ENCODE results near the gene PRUNE1.

Gene PRUNE1

DNA sequence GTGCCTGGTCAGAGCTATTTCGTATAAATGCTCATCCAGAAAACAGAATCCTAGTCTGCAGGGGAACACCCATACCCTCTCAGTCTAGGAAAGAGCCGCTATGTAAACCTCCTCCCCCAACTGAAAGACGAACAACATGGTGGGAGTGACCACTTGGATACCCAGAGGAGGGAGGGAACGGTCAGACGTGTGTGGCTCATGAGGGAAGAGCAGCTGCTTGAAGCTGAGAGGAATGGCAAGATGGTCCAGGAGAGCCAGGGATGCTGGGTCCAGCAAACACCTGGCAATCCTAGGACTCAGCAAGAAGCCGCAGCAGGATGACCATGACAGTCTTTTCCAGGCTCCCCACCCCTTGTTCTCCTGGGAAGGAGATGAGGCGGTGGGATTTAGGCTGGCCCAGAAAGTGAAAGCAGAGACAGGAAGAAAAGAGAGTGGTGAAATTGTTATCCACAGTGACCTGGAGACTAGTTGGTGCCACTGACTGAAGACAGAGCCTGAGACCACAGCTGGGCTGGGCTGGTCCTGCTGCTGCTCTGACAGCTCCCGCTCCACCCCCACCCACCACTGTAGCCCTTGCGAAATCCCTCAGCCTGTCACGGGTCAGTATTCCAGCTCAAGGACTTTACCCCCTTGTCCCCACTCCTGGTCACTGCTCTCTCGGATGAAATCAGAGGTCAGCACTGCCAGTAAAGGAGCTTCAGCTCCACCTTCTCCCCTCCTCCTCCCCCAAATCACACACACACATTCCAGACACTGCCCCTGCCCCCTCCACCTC is 37.3 kb upstream of the PRUNE1 start:
- TF ChIP-seq MYC (IDR thresholded peaks at IDR 0.05; ENCODE audit: low read depth, low read length) (no peak), MAX (IDR thresholded peaks at IDR 0.05; ENCODE audit: low read depth, low read length) (no peak), POLR2A (IDR thresholded peaks at IDR 0.05; ENCODE audit: extremely low read depth, insufficient read length) (no peak)
- TF ChIP-seq, protein P1, sequence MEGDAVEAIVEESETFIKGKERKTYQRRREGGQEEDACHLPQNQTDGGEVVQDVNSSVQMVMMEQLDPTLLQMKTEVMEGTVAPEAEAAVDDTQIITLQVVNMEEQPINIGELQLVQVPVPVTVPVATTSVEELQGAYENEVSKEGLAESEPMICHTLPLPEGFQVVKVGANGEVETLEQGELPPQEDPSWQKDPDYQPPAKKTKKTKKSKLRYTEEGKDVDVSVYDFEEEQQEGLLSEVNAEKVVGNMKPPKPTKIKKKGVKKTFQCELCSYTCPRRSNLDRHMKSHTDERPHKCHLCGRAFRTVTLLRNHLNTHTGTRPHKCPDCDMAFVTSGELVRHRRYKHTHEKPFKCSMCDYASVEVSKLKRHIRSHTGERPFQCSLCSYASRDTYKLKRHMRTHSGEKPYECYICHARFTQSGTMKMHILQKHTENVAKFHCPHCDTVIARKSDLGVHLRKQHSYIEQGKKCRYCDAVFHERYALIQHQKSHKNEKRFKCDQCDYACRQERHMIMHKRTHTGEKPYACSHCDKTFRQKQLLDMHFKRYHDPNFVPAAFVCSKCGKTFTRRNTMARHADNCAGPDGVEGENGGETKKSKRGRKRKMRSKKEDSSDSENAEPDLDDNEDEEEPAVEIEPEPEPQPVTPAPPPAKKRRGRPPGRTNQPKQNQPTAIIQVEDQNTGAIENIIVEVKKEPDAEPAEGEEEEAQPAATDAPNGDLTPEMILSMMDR (IDR thresholded peaks at IDR 0.05; ENCODE audit: low read depth, low read length): no peak
- peak overlapping the region; percentile 28 for H3K4me3 ChIP-seq (ENCODE audit: low read depth, low read length)
- DNase-seq (ENCODE audit: low read depth): peak; percentile 55

DNA sequence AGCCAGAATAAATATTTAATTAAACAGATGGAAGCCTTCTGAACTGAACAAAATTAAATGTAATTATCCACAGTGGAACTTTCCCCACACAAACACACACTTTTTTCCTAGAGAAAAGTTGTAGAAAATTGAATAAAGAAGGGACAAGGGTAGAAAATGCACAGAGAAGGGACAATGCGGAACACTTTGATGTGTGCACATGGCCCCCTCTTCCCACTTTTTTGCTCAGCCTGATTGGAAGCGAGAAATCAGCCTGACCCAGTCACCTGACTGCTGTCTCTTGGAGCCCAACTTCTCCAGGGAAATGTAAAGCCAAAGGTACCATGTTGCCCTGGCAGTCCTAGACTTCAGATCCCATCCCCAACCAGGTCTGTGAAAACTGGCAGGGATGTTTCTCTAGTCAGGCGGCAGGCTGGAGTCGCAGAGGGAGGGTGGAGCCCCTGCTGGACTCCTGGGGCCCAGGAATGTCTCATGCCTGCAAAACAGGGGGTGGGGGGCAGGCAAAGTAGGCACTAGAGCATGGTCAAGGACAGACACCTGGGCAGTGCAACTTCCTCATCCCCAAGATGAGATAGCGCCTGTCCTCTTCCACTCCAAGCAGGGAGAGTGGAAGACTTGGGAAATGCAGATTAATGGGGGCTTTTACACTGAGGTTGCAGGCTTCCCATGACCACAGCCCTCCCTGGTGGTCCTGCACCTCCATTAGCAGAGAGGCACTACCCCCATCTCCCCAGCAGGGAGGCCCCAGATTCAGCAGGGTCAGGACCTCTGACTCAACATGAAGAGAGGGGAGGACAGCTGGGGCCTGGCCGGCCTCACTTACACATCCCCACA is 36.4 kb upstream of the PRUNE1 start:
- DNase-seq (ENCODE audit: low read depth): peak; percentile 42
- peak overlapping the region; percentile 93 for H3K4me3 ChIP-seq (ENCODE audit: low read depth, low read length)
- no peak for TF ChIP-seq MAX (IDR thresholded peaks at IDR 0.05; ENCODE audit: low read depth, low read length)
- no peak for TF ChIP-seq MYC (IDR thresholded peaks at IDR 0.05; ENCODE audit: low read depth, low read length)
- TF ChIP-seq POLR2A (IDR thresholded peaks at IDR 0.05; ENCODE audit: extremely low read depth, insufficient read length): no peak
- TF ChIP-seq, protein P1 (IDR thresholded peaks at IDR 0.05; ENCODE audit: low read depth, low read length): no peak

- peak overlapping the region; percentile 93 for H3K4me3 ChIP-seq (ENCODE audit: low read depth, low read length)
- TF ChIP-seq, protein P1 (IDR thresholded peaks at IDR 0.05; ENCODE audit: low read depth, low read length): no peak
- TF ChIP-seq MYC (IDR thresholded peaks at IDR 0.05; ENCODE audit: low read depth, low read length) (no peak), POLR2A (IDR thresholded peaks at IDR 0.05; ENCODE audit: extremely low read depth, insufficient read length) (no peak), MAX (IDR thresholded peaks at IDR 0.05; ENCODE audit: low read depth, low read length) (no peak)
- DNase-seq (ENCODE audit: low read depth): no peak
Measured at GRCh38 chr1:150972417-150972940, 35.8 kb upstream of the PRUNE1 start.

DNA sequence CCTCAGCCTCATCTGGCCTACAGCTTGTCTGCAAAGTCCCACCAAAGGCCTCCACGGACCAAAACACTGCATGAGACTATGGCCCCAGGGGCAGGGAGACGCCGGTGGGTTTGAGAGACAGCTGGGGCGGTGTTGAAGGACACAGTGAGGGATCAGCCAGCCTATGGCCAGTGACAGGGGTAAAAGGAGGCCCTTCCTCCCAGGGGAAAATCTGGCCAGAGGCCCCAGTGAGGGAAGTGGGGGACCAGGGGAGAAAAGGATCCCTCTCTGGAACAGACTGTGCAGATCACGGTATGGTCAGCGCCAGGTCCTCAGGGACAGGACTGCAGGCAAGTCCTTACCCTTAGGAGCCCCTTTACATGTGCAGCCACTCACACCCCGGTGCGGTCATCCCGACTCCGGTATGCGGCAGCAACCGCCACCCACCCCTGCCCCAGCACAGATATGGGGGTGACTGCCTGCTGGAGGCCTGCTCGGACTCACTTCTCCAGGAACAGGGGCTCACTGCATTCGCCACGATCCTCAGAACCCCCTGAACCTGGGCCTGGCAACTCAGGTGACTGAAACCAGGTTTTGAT is 34.9 kb upstream of the PRUNE1 start:
- 0 out of 2 replicates have a peak, but pooled peaks have one; percentile 8 for TF ChIP-seq MYC (IDR thresholded peaks at IDR 0.05; ENCODE audit: low read depth, low read length)
- no peak for TF ChIP-seq POLR2A (IDR thresholded peaks at IDR 0.05; ENCODE audit: extremely low read depth, insufficient read length)
- no peak for TF ChIP-seq MAX (IDR thresholded peaks at IDR 0.05; ENCODE audit: low read depth, low read length)
- peak; percentile 50 for DNase-seq (ENCODE audit: low read depth)
- H3K4me3 ChIP-seq (ENCODE audit: low read depth, low read length): peak overlapping the region; percentile 93

DNA sequence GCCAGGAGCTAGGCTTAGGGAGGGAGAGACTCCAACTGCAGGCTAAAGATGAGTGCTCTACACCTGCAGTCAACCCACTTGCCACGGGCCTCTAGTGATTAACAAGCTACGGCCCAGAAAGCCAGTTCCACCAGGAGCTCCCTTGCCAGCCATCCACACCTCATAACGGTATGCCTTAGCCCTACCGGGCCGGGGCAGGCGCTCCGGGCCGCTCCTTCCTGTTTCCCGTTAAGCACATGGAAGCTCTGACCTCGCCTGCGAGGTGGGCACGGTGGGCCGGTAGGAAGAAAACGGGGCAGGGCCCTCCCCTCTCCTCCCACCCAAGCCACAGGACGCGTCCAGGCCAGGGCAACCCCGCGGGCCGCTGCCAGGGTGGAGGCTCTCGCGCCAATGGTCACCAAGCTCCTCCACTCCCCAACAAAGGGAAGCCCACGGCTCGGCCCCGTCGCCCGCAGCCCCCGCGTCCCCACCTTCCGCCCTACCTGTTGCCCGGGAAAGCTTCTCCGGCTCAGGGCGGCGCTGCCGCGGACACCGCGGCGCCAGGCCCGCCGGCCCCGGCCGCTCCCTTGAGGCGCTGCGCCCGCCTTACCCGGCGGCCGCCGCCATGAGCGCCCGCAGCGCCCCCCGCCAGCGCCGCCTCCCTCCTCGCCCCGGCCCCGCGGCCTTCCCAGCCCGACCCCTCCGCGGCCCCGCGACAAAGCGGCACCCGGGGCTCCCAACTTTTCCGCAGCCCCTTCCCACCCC is 34.2 kb upstream of the PRUNE1 start:
- TF ChIP-seq MAX (IDR thresholded peaks at IDR 0.05; ENCODE audit: low read depth, low read length) (peak; percentile 82), POLR2A (IDR thresholded peaks at IDR 0.05; ENCODE audit: extremely low read depth, insufficient read length) (no peak), MYC (IDR thresholded peaks at IDR 0.05; ENCODE audit: low read depth, low read length) (peak; percentile 94)
- DNase-seq (ENCODE audit: low read depth): peak; percentile 69
- peak overlapping the region; percentile 93 for H3K4me3 ChIP-seq (ENCODE audit: low read depth, low read length)

Measured in NB4 (cell line).